ENCODE results near the gene XXYLT1. TPM values are rescaled to one million over a fixed set of nuclear protein-coding genes. Genes with fewer than 3 reads are reported as not detected.
A peak's percentile ranks its signal among the peaks of the same experiment; 100 is the strongest.

Gene XXYLT1
- total and polyA plus RNA-seq, 9 of the 15 experiments (the other 6 are each of a cell fraction or from before 2014, with no cell fraction given), result 1.9 to 18.9 (median 15.0) TPM

- TF ChIP-seq ZBTB11 (CRISPR knock-in tag; IDR thresholded peaks at IDR 0.05) (no peak), ZNF518B (CRISPR knock-in tag; IDR thresholded peaks at IDR 0.05) (no peak), TAL1 (IDR thresholded peaks at IDR 0.05) (no peak), PHF21A (IDR thresholded peaks at IDR 0.05; ENCODE audit: borderline replicate concordance, low read depth) (no peak), ZNF311 (CRISPR knock-in tag; IDR thresholded peaks at IDR 0.05) (peak; percentile 98), ZNF695 (CRISPR knock-in tag; IDR thresholded peaks at IDR 0.05) (no peak), RBM17 (IDR thresholded peaks at IDR 0.05; ENCODE audit: borderline replicate concordance, low read depth, low read length) (no peak), ZNF592 (IDR thresholded peaks at IDR 0.05) (peak; percentile 99), MYBL2 (IDR thresholded peaks at IDR 0.05; ENCODE audit: low read depth) (no peak), MYBL2 (CRISPR knock-in tag; IDR thresholded peaks at IDR 0.05; ENCODE audit: borderline replicate concordance) (no peak), KAT8 (IDR thresholded peaks at IDR 0.05; ENCODE audit: low read depth) (no peak), CHCHD3 (CRISPR knock-in tag; IDR thresholded peaks at IDR 0.05) (no peak), RAD51 (IDR thresholded peaks at IDR 0.05; ENCODE audit: borderline replicate concordance, low read depth) (no peak), JUNB (CRISPR knock-in tag; conservative IDR thresholded peaks at IDR 0.05) (no peak), KLF16 (IDR thresholded peaks at IDR 0.05) (no peak), POLR2H (tag; IDR thresholded peaks at IDR 0.05; ENCODE audit: low read depth) (0 out of 2 replicates have a peak, but pooled peaks have one; percentile 3), ZNF41 (CRISPR knock-in tag; conservative IDR thresholded peaks at IDR 0.05) (peak; percentile 86)
Measured at GRCh38 chr3:195149292-195150030, 121.5 kb downstream of the XXYLT1 start (continued).

Measured in K562 (cell line).